ENCODE measurements around the gene CEP170.
"Not testable (repeated sequence)": the region's sequence is repeated elsewhere in the genome, so short reads cannot be mapped to it uniquely, and the experiment has no call there.

Gene CEP170

GRCh38 chr1:243233908-243234307, 21.2 kb downstream of the CEP170 start:
- DNase-seq (ENCODE audit: low spot score), result no peak

GRCh38 chr1:243230914-243231313, 24.2 kb downstream of the CEP170 start:
- no peak for DNase-seq (ENCODE audit: low spot score)

DNA sequence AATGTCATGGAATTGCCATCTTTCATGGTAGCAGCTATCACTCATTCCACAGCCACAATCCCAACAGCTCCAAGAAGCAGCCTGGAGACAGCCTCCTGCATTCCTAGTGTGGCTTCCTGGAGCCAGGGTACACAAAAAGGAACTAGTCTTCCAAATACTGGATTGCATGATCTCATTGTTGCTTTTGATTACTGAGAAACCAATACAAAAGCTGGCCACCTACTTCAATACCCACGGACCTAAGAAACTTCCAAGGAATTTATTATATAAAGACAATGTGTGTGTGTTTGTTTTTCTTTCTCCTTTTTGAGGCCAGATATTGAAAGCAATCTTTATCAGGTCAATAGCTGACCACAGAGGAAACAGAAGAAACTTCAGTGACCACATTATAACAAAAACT, 25.6 kb downstream of the CEP170 start:
- DNase-seq (ENCODE audit: low spot score), result no peak

DNA sequence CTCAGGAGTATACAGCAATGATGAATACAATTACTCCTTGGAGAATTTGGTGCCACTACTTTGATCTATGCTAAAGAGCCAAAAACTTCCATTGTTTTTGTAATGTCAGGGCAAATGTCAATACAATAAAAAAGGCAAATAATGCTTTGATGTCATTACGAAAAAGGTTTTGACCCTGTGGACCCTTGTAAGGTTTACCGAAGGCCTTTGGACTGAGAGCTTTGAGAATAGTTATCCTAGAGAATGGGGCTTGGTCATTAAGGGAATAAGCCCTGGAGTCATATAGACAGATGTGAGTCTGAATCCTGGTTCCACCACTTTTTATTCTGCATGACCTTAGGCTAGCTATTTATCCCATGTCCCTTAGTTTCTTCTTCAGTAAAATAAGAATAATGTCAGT, 27.5 kb downstream of the CEP170 start:
- DNase-seq (ENCODE audit: low spot score), result no peak

GRCh38 chr1:243218059-243218458, 37.0 kb downstream of the CEP170 start:
- DNase-seq (ENCODE audit: low spot score), result no peak

- no peak for DNase-seq (ENCODE audit: low spot score)
Measured at GRCh38 chr1:243217349-243217748, 37.7 kb downstream of the CEP170 start.

DNA sequence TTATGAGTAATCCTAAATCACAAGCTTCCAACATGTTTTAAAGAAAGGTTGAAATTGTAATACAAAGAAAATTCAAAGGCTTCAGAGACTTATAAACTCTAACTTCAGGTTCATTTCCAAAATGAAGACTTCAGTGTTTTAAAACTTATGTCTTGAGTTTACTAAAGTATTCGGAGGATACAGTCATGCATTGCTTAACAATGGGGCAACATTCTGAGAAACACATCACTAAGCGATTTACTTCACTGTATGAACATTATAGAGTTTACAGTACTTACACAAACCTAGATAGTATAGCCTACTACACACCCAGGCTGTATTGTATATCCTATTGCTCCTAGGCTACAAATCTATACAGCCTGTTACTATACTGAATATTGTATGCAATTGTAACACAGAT, 38.3 kb downstream of the CEP170 start:
- no peak for DNase-seq (ENCODE audit: low spot score)

- DNase-seq (ENCODE audit: low spot score), result not testable (repeated sequence)
Measured at GRCh38 chr1:243215276-243215875, 39.7 kb downstream of the CEP170 start.

GRCh38 chr1:243213045-243213787, 41.9 kb downstream of the CEP170 start:
- DNase-seq (ENCODE audit: low spot score), result no peak

DNA sequence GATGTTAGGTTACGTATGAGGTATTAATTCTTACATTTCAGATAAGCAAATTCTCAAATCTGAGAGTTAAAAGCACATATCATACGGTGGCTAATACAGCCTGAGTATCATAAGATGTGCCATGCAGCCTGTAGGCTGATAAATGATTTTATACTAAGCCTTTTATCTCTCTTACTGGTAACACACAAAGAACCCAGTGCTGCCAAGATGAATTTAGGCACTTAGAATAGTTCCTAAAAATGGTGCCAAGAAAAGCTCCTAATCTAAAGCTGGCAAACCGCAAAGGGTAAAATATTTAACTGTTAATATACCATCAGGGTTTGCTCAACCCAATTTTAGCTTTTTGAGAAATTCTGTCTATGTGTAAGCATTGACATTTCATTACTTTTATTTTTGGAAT, 43.1 kb downstream of the CEP170 start:
- not testable (repeated sequence) for DNase-seq (ENCODE audit: low spot score)

DNA sequence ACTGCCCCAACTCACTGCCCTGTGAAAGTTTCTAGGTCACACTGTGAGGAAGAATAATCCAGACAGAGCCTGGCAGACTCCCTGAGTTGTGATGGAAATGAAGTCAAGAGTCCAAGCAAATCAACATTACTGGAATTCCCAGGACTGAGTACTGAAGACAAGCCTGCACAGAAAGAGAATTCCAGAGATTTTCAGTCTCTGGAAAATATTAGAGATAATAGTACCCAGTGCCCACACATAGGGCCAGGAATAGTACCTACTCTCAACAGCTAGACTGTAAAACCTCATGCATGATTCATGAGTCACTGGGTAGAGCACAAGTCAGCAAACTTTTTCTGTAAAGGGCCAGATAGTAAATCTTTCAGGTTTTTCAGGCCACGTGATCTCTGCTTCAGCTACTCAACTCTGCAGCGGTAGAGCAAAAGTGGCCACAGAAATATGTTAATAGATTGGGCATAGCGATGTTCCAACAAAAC, 50.0 kb downstream of the CEP170 start:
- DNase-seq (ENCODE audit: low spot score), result not testable (repeated sequence)

- not testable (repeated sequence) for DNase-seq (ENCODE audit: low spot score)
Measured at GRCh38 chr1:243204336-243204735, 50.7 kb downstream of the CEP170 start.

GRCh38 chr1:243203196-243203595, 51.9 kb downstream of the CEP170 start:
- DNase-seq (ENCODE audit: low spot score), result not testable (repeated sequence)

- not testable (repeated sequence) for DNase-seq (ENCODE audit: low spot score)
Measured at GRCh38 chr1:243201316-243201715, 53.8 kb downstream of the CEP170 start.

GRCh38 chr1:243197524-243197923, 57.6 kb downstream of the CEP170 start:
- DNase-seq (ENCODE audit: low spot score), result not testable (repeated sequence)

DNA sequence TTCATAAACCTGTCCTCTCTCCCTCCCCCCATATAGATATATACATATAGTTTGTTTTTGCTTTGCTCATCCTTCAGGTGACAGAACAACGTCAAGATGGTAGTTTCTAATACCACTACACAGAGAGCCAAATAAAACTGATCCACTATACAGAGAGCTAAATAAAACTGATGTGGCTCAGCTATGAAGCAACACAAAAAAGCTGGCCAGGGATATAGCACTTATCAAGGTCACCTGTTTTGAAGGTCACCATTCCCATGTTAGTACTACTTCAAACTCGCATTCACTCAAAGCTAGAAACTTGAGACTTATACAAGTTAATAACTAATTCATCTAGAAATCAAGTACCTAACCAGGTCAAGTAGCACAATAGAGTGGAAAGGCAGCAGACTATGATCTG, 61.8 kb downstream of the CEP170 start:
- not testable (repeated sequence) for DNase-seq (ENCODE audit: low spot score)

DNA sequence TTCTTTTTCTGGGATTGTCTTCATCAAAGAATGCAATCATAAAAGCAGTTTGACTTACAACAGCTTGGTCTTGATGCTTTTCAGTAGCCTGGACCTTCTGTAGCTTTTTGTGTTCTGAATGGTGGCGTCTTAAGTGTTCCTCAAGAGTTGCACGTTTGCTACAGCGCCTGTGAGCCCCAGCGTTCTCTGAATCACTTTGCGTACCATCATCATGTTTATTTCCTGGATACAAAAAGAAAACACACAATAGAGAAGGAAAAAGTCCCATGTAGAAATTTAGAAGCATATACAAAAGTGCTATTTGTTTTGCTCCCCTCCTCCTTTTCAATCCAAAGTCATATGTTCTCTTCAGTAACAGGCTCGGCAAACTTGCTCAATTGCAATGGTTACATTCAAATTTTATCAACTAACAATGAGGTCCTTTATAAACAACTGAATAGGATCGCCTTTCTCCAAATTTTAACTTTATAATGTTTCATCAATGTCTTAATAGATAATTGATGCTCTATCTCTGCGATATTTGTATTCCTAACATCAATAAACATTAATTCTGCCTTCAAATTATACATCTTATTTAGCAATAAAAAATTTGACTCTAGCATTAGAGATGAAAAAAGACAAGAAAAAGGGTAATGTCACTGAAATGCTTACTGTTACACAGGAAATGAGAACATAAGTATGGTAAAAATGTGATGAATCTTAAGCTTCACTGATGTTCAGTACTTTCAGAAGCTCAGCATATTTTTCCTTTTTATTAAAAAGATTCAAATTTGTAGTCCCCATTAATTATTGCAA, 68.7 kb downstream of the CEP170 start:
- DNase-seq (ENCODE audit: low spot score), result not testable (repeated sequence)

DNA sequence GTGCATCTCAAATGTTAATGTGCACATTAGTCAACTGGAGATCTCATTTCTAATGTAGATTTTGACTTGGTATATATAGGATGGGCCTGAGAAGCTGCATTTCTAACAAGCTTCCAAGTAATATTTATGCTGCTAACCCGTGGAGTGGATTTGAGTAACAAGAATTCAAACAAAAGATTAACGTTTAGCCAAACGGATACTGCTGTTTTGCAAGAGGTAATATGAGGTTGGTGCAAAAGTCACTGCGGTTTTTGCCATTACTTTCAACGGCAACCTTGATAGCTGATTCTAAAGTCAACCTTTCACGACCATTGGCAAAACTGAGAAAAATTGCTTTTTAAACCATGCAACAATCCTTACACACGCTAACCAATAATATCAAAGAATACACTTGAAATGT, 70.3 kb downstream of the CEP170 start:
- not testable (repeated sequence) for DNase-seq (ENCODE audit: low spot score)

GRCh38 chr1:243183661-243184060, 71.4 kb downstream of the CEP170 start:
- not testable (repeated sequence) for DNase-seq (ENCODE audit: low spot score)

DNA sequence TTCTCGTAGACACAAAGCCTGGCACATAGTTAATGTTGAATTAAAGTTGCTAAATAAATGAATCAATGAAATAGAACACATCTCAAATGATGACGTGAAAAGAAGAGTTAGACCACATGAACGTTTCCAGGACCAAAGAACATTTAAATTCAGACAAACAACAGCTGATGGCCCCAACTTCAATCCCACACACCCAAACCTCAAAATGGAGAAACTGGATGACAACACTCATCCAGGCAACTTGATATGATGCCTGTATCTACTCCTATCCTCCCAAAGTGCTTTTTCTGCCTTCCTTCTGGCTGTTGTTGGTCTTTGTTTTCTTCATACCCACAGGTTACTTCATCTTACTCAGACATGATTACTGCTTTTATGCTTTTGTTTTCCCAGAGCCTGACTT, 71.9 kb downstream of the CEP170 start:
- DNase-seq (ENCODE audit: low spot score), result not testable (repeated sequence)

GRCh38 chr1:243179720-243180119, 75.4 kb downstream of the CEP170 start:
- DNase-seq (ENCODE audit: low spot score), result no peak

- DNase-seq (ENCODE audit: low spot score), result not testable (repeated sequence)
Measured at GRCh38 chr1:243177792-243178191, 77.3 kb downstream of the CEP170 start.

Measured in LoVo (cell line).